Jurkat, Clone E6-1 (cell line): ENCODE measurements around the gene GLRA3.

Source experiments
- DNase-seq: peaks from one replicate; pipeline ENCODE4 v3.0.0-alpha.2; 2011; ENCODE audit warnings: low read depth, low spot score
- H3K4me3 ChIP-seq: 2 replicates; pipeline ENCODE4 v1.5.1; 2011; ENCODE audit warnings: mild to moderate bottlenecking, low read length, control low read depth, moderate library complexity

GLRA3 gene

DNA sequence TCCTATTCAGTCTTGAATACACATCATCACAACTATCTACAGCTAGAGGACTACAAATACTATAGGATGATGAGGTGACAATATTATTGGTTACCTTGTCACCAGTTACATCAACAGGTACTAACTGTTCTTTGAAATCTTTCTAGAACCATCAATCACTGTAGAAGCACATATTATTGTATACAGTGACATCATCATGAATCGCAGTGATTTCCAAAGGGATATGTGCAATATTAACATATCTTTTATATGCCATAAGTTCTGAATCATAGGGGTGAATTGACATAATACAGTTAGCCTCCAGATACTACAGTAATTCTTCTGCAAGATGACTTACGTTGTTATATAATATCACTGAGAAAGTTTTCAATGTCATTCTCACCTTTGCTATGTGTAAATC is 201.6 kb downstream of the GLRA3 start:
- DNase-seq, result no peak
- no peak overlapping the region for H3K4me3 ChIP-seq

DNA sequence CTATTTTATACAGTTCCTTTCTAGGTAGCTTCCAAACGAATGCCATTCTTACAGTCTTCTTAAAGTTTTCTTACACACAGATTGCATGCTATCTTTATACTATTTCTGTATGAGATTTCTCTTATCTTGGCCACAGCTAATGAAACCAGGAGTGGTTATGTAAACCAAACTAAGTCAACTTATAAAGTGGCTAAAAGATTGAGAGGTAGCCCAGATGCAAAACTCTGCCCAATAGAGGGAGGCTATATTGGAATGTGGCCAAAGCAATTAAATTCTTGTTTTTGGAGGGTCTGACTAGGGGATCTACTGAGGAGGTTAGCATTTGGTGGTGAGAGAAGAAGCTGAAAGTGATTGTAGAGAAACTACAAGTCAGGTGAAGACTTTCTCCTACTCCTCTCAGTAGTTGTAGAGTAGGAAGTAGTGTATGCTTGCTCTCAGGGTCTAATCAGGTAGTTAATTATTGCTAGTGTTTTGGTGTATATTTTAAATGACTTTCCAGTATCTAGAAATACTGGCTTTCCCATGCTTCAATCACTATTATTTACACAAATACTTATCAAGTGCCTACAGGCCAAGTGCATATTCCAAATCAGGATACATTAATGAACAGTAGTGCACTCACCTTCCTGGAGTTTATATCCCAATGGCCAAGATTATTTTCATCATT is 202.6 kb downstream of the GLRA3 start:
- no peak for DNase-seq
- no peak overlapping the region for H3K4me3 ChIP-seq

DNA sequence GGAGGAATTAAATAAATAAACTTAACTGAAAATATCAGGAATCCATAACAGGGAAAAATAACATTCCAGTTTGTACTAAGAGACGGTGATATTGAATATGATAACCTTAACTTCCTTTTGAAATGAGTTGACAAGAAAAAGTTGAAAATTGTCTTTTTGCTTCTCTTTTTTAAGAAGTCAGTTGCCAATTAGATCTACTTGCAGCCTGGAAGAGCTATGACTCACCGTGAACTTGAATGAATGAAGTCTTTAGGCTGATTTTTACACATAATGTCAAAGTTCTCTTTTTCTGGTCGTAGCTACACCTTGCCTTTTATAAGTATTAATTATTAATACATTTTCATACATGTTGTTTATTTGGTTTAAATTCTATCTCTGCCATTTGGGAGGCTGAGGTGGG is 212.4 kb downstream of the GLRA3 start:
- no peak for DNase-seq
- no peak overlapping the region for H3K4me3 ChIP-seq

DNA sequence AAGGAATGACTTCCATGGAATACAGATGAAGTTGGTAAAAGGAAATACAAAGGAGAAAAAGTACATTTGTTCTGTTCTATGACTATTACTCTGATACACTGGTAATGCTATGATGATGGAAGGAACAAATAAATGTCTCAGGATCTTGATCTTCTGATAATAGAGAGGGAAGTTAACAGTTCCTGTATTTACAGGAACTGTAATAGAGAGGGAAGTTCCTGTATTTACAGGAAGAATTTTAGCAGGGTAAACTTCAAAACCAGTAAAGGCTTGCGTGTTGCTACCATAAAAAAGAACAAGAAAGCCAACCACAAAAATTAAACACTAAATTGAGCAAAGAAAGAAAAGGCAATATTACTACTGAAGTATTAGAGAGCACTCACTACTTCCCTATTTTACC is 215.1 kb downstream of the GLRA3 start:
- no peak overlapping the region for H3K4me3 ChIP-seq
- DNase-seq, result no peak

DNA sequence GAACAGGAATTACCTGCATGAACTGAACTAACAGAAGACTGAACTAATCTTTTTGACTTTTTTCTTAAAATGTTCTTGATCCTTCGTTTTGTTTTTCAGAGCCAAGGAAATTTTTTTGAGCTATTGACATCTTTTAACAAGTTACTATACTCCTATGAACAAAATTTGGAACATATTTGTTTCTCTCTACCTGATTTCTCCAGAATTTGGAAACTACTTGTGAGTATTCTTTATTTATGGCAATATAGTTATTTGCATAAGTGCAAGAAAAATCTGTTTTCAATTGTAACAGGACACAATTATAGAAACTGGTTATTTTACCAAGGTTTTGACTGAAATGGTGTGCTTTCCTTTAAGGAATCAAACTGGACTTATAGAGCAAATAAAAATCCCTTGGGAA is 217.3 kb downstream of the GLRA3 start:
- H3K4me3 ChIP-seq, result no peak overlapping the region
- DNase-seq, result no peak

DNA sequence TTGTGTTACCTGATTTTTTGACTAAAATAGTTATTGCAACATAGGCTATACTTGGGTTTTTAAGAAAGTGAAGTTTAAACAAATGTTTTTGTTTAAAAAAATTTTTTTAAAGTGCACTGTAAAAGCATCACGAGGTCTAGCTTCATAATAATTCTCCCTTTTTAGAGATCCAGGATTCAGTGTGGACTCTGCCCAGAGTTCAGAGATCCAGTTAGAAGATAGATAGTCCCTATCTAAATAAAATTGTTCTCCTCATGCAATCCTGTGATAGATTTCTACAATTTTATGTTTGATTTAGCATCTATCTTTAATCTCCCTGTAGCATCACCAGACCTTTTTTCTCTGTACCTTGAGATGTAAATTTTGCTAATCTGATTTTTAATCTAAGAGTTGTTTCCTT is 221.3 kb downstream of the GLRA3 start:
- no peak overlapping the region for H3K4me3 ChIP-seq
- DNase-seq, result no peak

DNA sequence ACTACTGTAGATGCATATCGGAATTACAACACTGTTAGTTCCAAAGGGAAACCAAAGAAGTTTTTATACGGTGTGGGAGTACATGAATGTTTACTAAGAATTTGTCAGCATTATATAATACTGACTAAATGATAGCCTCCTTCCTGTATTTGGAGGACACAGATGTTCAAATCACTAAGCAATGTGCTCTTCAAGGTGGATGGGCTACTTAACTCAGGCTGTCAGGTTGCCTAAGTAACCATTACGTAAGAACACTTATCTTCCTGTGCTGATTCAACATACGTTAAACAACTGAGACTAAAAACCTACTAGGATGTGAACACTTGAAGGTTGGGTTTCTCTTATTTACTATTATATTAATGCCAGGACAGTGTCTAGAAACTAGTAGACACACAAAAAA is 224.8 kb downstream of the GLRA3 start:
- H3K4me3 ChIP-seq, result no peak overlapping the region
- peak; percentile 18 for DNase-seq

DNA sequence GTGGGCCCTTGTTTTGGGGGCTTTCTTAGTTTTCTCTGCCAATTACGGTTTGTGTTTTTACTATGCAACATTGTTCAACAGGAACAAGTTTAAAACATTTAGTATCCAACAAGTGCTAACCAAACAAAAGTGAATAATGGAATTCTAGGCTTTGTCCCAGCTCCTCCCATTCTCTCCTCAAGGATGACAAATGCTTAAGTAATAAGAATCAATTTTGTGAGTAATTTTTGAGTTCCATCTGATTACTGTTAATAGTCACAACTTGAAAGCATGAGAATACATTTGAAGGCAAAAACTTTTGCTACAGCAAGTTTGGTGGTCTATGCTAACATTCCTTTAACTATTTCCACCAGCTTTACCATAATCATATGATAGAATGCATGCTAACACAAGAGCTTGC is 228.7 kb downstream of the GLRA3 start:
- DNase-seq, result no peak
- no peak overlapping the region for H3K4me3 ChIP-seq

DNA sequence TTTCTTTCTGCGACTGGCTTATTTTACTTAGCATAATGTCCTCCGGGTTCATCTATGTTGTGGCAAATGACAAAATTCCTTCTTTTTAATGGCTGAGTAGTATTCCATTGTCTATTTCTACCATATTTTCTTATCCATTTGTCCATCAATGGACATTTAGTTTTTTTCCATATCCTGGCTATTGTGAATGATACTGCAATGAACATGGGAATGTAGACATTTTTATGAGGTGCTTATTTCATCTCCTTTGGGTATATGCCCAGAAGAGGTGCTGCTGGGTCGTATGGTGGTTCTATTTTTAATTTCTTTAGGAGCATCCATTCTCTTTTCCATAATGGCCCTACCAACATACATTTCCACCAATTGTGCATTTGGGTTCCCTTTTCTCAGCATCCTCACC is 230.2 kb downstream of the GLRA3 start:
- no peak for DNase-seq
- no peak overlapping the region for H3K4me3 ChIP-seq

DNA sequence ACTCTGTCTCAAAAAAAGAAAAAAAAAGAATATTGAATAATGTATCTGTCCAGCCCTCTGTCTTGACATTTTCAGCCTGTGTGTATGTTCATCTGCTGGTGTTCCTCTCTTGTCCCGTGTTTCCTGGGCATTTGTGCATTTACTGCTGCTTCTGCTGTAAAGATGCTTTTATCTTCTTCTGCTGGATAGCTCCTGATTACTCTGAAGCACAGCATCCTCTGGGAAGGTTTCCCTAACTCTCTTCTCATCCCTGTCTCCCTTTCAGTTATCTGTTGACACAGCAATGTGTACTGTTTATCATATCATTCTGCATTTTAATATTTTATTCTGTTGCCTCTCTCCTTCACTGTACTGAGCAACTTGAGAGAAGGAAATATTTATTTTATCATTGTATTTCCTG is 232.5 kb downstream of the GLRA3 start:
- DNase-seq, result no peak
- H3K4me3 ChIP-seq, result no peak overlapping the region

DNA sequence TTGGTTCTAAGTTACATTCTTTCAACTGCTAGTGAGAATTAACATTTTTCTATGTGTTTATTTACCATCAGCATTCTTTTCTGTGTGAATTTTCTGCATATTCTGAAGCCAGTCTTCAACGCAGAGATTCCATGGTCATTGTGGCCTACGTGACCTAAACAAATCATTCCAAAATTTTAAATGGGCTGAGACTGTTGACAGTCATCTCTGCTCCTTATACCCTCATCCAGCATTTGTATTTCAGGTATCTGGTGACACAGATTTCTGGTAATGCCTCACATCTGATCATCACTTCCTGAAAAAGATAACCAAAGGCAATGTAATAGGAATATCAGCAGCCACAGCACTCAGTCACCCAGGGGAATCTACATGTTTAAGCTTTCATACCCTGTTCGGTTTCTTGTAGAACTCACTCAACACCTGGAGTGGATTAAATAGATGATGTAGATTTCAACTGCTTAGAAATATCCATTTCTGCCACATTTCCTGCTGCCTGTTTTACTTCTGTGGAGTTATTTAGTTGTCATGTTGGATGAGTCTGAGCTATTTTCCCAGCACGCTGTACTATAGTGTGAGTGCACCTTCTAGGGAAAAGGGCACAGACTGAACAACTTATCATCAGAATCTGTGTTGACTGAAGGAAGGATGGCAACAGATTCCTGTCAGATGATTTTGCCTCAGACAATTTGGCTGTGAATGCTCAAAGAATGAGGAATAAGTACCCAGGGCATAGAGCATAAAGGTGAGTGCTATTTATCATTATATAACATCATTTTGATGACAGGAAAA is 233.7 kb downstream of the GLRA3 start:
- no peak overlapping the region for H3K4me3 ChIP-seq
- no peak for DNase-seq

DNA sequence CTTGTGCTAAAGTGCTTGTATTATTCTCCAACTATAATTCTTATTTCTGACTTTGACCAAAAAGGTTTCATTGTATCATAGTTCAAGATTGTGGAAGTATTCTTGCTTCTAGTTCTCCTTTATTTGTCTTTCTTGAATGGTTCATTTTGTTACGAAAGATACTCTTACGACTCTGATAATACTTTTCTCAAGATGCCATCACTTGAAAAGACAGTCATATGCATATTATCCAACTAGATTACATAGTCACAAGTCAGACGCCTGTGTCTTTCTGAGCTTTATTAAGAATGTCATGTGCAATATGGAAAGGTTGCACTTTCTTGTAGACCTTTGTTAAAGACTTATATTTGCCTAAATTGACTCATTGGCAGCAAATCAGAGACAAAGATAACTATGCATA is 235.3 kb downstream of the GLRA3 start:
- DNase-seq, result no peak
- no peak overlapping the region for H3K4me3 ChIP-seq

DNA sequence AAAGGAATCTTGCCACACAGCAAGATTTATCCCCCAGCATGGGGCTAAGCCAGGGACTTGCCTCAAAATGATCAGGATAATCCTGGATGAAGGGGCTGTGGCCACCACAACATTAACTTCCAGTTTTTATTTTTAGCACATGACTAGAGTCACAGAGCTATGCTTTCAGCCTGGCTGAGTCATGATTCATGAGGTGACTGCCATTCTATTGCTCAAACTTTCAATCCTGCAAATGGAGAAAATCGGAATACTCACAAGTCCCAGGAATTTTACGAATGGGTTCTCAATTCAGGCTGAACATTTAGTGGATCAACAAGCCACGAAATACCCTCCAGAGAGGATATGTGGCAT is 236.1 kb downstream of the GLRA3 start:
- no peak for DNase-seq
- H3K4me3 ChIP-seq, result no peak overlapping the region

DNA sequence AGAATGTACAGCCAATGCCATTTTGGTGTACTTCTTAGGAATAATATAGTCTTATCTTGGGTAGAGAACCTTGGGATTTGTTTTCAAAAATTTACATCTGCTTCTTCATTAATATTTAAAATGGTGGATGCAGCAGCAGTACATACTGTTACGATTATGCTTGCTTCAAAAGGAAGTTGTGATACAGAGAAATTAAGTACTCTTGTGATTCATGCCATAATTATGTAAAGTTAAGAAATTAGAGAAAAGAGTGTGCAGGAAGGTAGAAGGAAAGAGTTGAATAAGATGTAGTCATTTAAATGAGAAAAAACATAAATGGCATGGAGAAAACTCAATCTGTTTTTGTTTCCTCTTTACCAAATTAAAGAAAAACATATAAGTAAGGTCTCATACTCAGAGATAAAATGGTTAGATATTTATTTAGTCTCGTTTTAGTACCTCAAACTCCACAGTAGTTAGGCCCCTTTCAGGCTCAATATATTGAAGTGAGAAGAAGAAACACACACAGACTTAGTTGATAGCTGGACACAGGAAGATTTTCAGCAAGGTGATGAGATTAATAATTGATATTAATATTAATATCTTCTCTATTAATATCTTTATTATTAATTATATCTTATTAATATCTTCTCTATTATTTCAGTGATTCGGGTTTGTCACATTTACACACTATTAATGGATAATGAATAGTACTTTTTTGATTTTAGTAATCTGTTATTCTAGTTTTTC is 236.6 kb downstream of the GLRA3 start:
- no peak overlapping the region for H3K4me3 ChIP-seq
- DNase-seq, result no peak

DNA sequence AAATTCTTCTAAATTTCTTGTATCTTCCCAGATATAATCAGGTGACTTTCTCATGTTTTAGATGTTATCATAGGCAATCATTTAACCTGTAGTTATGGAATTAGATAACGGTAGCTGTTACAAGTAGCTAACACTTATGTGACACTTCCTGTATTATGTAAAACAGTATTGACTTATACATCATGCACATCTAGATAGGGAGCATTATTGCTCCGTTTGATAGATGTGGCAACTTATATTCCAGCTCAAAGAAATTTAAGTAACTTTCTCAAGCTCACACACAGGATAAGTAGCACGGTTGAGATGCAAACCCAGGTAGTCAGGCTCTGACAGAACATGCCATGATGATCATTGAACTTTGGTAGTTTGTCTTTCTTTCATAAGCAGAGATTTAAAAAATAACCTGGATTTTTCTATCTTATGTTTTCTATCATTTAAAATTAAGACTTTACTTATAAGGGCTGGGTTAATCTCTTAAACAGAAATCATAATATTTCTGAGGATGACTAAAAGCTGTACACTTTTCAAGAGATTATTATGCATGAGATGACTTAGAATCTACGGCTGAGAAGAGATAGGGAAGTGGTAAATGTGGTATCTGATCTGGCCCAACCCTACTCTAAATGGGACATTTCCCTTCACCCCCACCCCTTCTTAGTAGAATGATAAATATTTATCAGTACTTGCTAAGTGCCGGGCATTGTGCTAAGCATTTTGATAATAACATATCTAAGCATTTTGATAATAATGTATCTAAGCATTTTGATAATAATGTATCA is 237.6 kb downstream of the GLRA3 start:
- H3K4me3 ChIP-seq, result no peak overlapping the region
- DNase-seq, result peak; percentile 54

DNA sequence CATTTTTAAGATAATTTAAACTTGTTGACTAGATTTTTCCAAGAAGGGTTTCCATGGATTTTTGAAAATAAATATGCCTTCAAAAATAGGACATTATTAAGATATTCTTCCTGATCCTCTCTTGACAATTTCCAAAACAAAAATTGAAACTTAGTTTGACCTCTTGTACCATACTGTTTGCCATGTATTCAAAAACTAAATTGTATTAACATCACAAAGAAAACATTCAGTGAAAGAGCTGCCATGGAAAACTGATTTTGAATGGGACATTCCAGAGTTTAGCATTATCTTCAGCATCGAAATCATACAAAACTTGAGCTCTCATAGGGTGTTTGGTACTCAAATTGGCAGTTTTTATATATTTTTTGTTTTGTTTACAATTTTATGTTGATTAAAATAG is 238.7 kb downstream of the GLRA3 start:
- no peak for DNase-seq
- H3K4me3 ChIP-seq, result no peak overlapping the region
